NCI-H1048 (cell line): ENCODE results near the gene SLC23A2.
"Not testable (repeated sequence)": the region's sequence is repeated elsewhere in the genome, so short reads cannot be mapped to it uniquely, and the experiment has no call there.

ENCODE experiments used
- DNase-seq: peaks from one replicate; lab custom pipeline; 2025; lab: John Stamatoyannopoulos, UW

Gene SLC23A2

GRCh38 chr20:4902788-4903187 is 98.5 kb downstream of the SLC23A2 start:
- DNase-seq: no peak

- no peak for DNase-seq
These were observed 100.1 kb downstream of the SLC23A2 start for GRCh38 chr20:4901031-4901818.

GRCh38 chr20:4898282-4899244 is 102.7 kb downstream of the SLC23A2 start:
- DNase-seq: no peak

GRCh38 chr20:4897600-4897999 is 103.7 kb downstream of the SLC23A2 start:
- DNase-seq: no peak

GRCh38 chr20:4896971-4897497 is 104.3 kb downstream of the SLC23A2 start:
- DNase-seq: no peak

GRCh38 chr20:4896119-4896702 is 105.1 kb downstream of the SLC23A2 start:
- DNase-seq: no peak

GRCh38 chr20:4894981-4895381 is 106.3 kb downstream of the SLC23A2 start:
- no peak for DNase-seq

- no peak for DNase-seq
These were observed 106.9 kb downstream of the SLC23A2 start for GRCh38 chr20:4894409-4894808.

- no peak for DNase-seq
These were observed 107.6 kb downstream of the SLC23A2 start for GRCh38 chr20:4893709-4894108.

GRCh38 chr20:4891997-4892396 is 109.3 kb downstream of the SLC23A2 start:
- no peak for DNase-seq

- no peak for DNase-seq
These were observed 110.0 kb downstream of the SLC23A2 start for GRCh38 chr20:4891190-4891763.

GRCh38 chr20:4889446-4889845 is 111.9 kb downstream of the SLC23A2 start:
- no peak for DNase-seq

- no peak for DNase-seq
These were observed 113.7 kb downstream of the SLC23A2 start for GRCh38 chr20:4887586-4887985.

GRCh38 chr20:4886771-4887527 is 114.4 kb downstream of the SLC23A2 start:
- DNase-seq: no peak

GRCh38 chr20:4885877-4886276 is 115.4 kb downstream of the SLC23A2 start:
- DNase-seq: no peak

GRCh38 chr20:4883546-4883945 is 117.8 kb downstream of the SLC23A2 start:
- no peak for DNase-seq

- DNase-seq: no peak
These were observed 118.3 kb downstream of the SLC23A2 start for GRCh38 chr20:4883051-4883450.

GRCh38 chr20:4881006-4881730 is 120.1 kb downstream of the SLC23A2 start:
- DNase-seq: no peak

GRCh38 chr20:4880051-4880450 is 121.3 kb downstream of the SLC23A2 start:
- DNase-seq: no peak

- not testable (repeated sequence) for DNase-seq
These were observed 123.2 kb downstream of the SLC23A2 start for GRCh38 chr20:4878099-4878498.
